Measurements from ENCODE around the gene TSGA10.

Gene TSGA10

DNA sequence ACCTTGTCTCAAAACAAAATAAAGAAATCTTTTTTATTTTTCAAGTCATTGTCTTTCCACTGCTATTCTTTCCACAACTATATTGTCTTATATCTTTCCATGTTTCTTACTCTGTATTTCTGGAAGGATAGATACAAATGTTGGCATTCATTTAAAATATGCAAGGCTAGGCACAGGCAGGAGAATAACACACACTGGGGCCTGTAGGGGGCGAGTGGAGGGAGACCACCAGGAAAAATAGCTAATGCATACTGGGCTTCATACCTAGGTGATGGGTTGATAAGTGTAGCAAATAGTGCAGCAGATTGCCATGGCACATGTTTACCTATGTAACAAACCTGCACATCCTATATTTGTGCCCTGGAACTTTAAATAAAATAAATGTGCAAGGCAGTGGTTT is 35.8 kb upstream of the TSGA10 start:
- H3K4me1 ChIP-seq (ENCODE audit: control insufficient read depth, insufficient read depth, low read length) = no peaks in the 10 kb centered on the region
- TF ChIP-seq ZNF184 (tag by site-specific recombination; IDR thresholded peaks at IDR 0.05) = no peak
- TF ChIP-seq, protein P1, sequence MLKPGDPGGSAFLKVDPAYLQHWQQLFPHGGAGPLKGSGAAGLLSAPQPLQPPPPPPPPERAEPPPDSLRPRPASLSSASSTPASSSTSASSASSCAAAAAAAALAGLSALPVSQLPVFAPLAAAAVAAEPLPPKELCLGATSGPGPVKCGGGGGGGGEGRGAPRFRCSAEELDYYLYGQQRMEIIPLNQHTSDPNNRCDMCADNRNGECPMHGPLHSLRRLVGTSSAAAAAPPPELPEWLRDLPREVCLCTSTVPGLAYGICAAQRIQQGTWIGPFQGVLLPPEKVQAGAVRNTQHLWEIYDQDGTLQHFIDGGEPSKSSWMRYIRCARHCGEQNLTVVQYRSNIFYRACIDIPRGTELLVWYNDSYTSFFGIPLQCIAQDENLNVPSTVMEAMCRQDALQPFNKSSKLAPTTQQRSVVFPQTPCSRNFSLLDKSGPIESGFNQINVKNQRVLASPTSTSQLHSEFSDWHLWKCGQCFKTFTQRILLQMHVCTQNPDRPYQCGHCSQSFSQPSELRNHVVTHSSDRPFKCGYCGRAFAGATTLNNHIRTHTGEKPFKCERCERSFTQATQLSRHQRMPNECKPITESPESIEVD (tag by site-specific recombination; IDR thresholded peaks at IDR 0.05) = no peak
- ChIA-PET POLR2A (no interaction called here), CTCF (no interaction called here)
- H3K36me3 ChIP-seq (ENCODE audit: control insufficient read depth in 2 of 2, insufficient read depth in 1 of 2, low read length in 2 of 2) = peaks cover 30 to 68% of the 10 kb centered on the region in 2 experiments
- no peak overlapping the region for H3K4me3 ChIP-seq (ENCODE audit: low read depth, low read length)
- H3K27ac ChIP-seq (ENCODE audit: extremely low read depth, low read depth, low read length) = no peak overlapping the region
- no peaks in the 10 kb centered on the region for H3K9me3 ChIP-seq (ENCODE audit: control insufficient read depth, insufficient read depth, low read depth, low read length)

DNA sequence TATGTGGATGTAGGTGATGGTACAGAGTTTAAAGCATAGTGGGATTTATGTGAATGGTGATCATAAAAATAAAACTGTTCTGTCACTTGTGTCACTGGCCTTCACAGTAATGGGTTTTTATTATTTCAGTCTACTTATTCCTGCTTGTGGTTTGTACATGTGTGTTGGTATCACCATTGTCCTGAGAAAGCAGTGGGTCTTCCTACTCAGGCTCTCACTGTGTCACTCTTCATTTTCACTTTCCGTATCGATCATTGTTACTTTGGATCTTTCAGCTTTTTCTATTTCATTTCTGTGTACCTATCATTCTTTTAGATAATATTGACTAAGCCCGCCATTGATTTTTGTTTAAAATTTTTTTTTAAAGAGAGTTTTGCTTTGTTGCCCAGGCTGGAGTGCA is 33.6 kb upstream of the TSGA10 start:
- POLR2A ChIA-PET = no interaction called here
- Histone ChIP-seq H3K9me3 (ENCODE audit: control insufficient read depth, insufficient read depth, low read depth, low read length) (no peaks in the 10 kb centered on the region), H3K36me3 (ENCODE audit: control insufficient read depth in 2 of 2, insufficient read depth in 1 of 2, low read length in 2 of 2) (peaks cover 30 to 49% of the 10 kb centered on the region in 2 experiments), H3K4me3 (ENCODE audit: low read depth, low read length) (no peak overlapping the region), H3K27ac (ENCODE audit: extremely low read depth, low read depth, low read length) (no peak overlapping the region), H3K4me1 (ENCODE audit: control insufficient read depth, insufficient read depth, low read length) (no peaks in the 10 kb centered on the region)
- TF ChIP-seq ZIC2 (tag by site-specific recombination; IDR thresholded peaks at IDR 0.05) (no peak), ZNF560 (tag by site-specific recombination; IDR thresholded peaks at IDR 0.05; ENCODE audit: borderline replicate concordance) (no peak), HOXD13 (CRISPR knock-in tag; IDR thresholded peaks at IDR 0.05; ENCODE audit: borderline replicate concordance) (no peak), ZNF654 (tag by site-specific recombination; IDR thresholded peaks at IDR 0.05; ENCODE audit: low read depth) (no peak), ZEB2 (tag by site-specific recombination; IDR thresholded peaks at IDR 0.05) (no peak), MZF1 (tag by site-specific recombination; IDR thresholded peaks at IDR 0.05; ENCODE audit: borderline replicate concordance) (no peak), REST (tag by site-specific recombination; IDR thresholded peaks at IDR 0.05) (no peak)
- CTCF ChIA-PET = no interaction called here

- POLR2A ChIA-PET = no interaction called here
- no peak overlapping the region for H3K4me3 ChIP-seq (ENCODE audit: low read depth, low read length)
- 0 out of 2 replicates have a peak, but pooled peaks cover 2% of the 10 kb centered on the region for H3K4me1 ChIP-seq (ENCODE audit: control insufficient read depth, insufficient read depth, low read length)
- CTCF ChIA-PET = no interaction called here
- no peaks in the 10 kb centered on the region for H3K9me3 ChIP-seq (ENCODE audit: control insufficient read depth, insufficient read depth, low read depth, low read length)
- H3K27ac ChIP-seq (ENCODE audit: extremely low read depth, low read depth, low read length) = no peak overlapping the region
- TF ChIP-seq ZNF174 (tag by site-specific recombination; IDR thresholded peaks at IDR 0.05) = no peak
- no peak for TF ChIP-seq WT1 (tag by site-specific recombination; IDR thresholded peaks at IDR 0.05)
- no peak for TF ChIP-seq ZBTB8A (tag by site-specific recombination; IDR thresholded peaks at IDR 0.05)
- TF ChIP-seq SP3 (tag by site-specific recombination; IDR thresholded peaks at IDR 0.05) = no peak
- no peak for TF ChIP-seq ZNF121 (tag by site-specific recombination; IDR thresholded peaks at IDR 0.05)
- TF ChIP-seq, protein P2, sequence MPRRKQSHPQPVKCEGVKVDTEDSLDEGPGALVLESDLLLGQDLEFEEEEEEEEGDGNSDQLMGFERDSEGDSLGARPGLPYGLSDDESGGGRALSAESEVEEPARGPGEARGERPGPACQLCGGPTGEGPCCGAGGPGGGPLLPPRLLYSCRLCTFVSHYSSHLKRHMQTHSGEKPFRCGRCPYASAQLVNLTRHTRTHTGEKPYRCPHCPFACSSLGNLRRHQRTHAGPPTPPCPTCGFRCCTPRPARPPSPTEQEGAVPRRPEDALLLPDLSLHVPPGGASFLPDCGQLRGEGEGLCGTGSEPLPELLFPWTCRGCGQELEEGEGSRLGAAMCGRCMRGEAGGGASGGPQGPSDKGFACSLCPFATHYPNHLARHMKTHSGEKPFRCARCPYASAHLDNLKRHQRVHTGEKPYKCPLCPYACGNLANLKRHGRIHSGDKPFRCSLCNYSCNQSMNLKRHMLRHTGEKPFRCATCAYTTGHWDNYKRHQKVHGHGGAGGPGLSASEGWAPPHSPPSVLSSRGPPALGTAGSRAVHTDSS (tag by site-specific recombination; IDR thresholded peaks at IDR 0.05) = no peak
- no peak for TF ChIP-seq ZNF660 (tag by site-specific recombination; IDR thresholded peaks at IDR 0.05)
- no peak for TF ChIP-seq ZNF639 (tag by site-specific recombination; IDR thresholded peaks at IDR 0.05)
- TF ChIP-seq HIC1 (tag by site-specific recombination; IDR thresholded peaks at IDR 0.05) = no peak
- H3K36me3 ChIP-seq (ENCODE audit: control insufficient read depth in 2 of 2, insufficient read depth in 1 of 2, low read length in 2 of 2) = peaks cover 26 to 43% of the 10 kb centered on the region in 2 experiments
These were observed 32.3 kb upstream of the TSGA10 start for GRCh38 chr2:99187011-99187410.
